ENCODE measurements around the gene ANXA4.
"Not testable (repeated sequence)": the region's sequence is repeated elsewhere in the genome, so short reads cannot be mapped to it uniquely, and the experiment has no call there.

Gene ANXA4

GRCh38 chr2:69754633-69755032, 12.7 kb downstream of the ANXA4 start:
- DNase-seq (ENCODE audit: low spot score) = no peak

DNA sequence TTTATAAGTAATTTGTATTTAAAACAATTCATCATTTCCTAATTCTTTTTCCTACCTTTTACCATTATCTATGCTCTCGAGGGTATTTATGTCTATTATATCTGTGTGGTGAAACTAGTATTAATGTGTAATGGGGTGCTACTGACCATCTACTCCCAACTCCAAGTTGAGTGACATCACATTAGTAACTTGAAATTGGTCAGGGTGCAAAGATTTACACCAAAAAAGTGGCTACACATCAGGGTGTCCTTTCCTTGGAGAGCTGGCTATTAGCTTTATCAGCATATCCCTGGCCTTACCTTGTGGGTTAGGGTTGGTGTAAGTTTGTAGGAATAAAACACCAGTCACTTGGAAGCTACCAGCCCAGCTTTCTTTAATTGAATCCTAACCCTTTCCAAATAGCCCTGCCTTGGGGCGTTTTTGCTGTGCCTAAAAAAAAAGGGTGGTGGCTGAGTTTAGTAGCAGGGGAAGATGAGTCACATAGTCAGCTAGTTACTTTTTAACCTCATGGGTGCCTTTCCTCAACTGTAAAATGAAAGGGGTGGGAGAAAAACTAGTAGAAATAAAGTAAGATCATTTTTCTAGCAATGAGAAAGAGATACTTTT, 14.0 kb downstream of the ANXA4 start:
- peak; percentile 29 for DNase-seq (ENCODE audit: low spot score)

- DNase-seq (ENCODE audit: low spot score) = no peak
These were observed 20.1 kb downstream of the ANXA4 start for GRCh38 chr2:69762025-69762424.

DNA sequence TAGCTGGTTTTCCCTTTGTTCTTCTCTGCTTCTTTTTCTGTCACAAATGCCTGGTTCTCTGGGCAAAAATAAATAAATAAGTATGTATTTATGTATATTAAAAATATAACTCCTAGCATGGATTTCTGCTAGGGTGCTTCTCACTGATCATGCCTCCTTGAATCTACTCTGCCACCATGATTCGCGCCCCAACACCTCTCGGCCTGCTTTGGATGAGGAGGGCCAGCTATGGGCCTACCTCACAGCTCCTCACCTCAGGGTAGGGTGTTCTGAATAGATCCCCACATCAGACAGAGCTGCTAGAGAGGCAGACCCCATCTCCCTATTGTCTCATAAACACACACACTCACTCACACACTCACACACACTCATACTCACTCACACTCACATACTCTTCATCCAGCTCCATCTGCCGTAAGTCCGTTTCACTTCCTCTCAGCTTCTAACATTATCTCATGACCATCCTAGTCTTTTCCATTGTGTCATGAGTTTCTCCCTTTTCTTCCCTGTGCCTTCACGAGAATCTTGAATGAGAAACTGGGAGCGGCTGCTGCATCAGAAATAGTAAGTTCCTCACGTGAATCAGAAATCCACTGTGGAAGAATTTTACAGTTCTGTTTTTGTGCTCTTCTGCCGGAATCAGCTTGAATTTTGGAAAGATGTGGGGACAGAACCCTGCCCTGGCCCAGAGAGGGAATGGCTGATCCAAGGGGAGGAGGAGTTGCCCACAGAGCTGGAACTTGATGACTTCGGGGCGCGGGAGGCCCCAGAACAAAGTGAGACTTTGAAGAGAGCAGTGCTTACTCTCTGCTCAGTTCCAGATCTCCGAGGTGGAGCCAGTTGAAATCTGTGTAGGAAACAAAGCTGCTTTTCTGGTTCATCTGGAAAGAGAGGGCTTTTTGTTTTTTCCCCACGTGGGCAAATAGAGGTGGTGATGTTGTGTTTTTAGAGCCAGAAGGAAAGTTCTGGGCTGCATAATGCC, 20.9 kb downstream of the ANXA4 start:
- DNase-seq (ENCODE audit: low spot score) = no peak

- DNase-seq (ENCODE audit: low spot score) = not testable (repeated sequence)
These were observed 21.9 kb downstream of the ANXA4 start for GRCh38 chr2:69763831-69764230.

DNA sequence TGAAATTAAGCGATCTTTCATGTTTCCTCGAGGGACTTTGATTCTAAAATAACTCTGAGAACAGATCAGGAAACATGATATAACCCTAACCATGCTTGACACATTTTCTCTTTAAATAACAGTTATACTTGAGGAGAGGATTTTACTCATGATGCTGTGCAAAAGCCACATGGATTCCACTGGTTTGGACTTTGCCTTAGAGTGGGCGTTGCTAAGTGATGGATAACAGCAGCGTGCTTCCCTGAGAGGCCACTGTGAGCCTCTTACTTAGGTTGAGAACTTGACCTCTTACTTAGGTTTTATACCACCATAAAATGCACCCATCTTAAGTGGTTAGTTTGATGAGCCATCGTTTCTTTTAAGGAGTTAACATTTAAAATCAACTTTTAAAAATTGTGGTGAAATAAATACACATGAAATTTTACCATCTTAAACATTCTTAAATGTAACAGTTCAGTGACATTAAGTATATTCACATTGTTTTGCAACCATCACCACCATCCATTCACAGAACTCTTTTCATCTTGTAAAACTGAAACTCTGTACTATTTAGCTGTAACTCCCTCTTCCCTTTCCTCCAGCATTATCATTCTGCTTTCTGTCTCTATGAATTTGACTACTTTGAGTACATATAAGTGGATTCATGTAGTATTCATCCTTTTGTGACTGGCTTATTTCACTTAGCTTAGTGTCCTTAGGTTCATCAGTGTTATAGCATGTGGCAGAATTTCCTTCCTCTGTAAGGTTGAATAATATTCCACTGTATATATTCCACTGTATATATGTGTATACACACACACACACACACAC, 22.6 kb downstream of the ANXA4 start:
- DNase-seq (ENCODE audit: low spot score) = no peak

- DNase-seq (ENCODE audit: low spot score) = no peak
These were observed 23.1 kb downstream of the ANXA4 start for GRCh38 chr2:69765096-69765380.

GRCh38 chr2:69766014-69766413, 24.1 kb downstream of the ANXA4 start:
- no peak for DNase-seq (ENCODE audit: low spot score)

- DNase-seq (ENCODE audit: low spot score) = no peak
These were observed 25.1 kb downstream of the ANXA4 start for GRCh38 chr2:69767034-69767433.

- no peak for DNase-seq (ENCODE audit: low spot score)
These were observed 26.3 kb downstream of the ANXA4 start for GRCh38 chr2:69768235-69768634.

DNA sequence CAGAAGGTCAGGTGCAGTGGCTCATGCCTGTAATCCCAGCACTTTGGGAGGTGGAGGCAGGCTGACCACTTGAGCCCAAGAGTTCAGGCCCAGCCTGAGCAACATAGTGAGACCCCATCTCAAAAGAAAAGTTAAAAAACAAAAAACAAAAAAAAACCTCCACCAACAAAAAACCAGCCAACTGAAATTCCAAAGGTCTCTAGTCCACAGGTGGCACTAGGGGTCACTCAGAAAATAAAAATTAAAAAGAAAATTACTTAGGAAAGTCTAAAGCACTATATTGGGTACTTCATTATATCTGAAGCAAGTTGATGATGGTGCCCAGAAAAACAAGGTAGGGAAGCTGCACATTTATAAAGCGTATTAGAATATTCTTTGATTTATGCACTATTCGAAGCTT, 26.9 kb downstream of the ANXA4 start:
- no peak for DNase-seq (ENCODE audit: low spot score)

DNA sequence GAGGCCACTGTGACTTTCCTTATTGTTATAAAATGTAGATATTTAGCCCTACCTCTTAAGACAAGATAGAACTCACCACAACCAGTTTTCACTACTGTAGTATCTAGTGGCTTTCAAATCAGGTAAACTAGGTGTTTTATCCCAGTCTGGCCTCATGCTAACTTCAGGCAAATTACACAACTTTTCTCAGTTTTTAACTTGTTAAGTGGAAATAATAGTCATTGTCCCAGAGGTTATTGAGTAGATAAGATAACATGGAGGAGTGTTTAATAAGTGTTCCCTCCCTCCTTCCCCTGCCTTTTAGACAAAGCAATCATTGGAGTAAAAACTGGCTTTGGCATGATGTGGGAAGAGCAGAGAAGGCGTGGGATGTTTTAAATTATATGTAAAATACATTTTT, 27.3 kb downstream of the ANXA4 start:
- DNase-seq (ENCODE audit: low spot score) = no peak

GRCh38 chr2:69770193-69770702, 28.3 kb downstream of the ANXA4 start:
- peak; percentile 55 for DNase-seq (ENCODE audit: low spot score)

DNA sequence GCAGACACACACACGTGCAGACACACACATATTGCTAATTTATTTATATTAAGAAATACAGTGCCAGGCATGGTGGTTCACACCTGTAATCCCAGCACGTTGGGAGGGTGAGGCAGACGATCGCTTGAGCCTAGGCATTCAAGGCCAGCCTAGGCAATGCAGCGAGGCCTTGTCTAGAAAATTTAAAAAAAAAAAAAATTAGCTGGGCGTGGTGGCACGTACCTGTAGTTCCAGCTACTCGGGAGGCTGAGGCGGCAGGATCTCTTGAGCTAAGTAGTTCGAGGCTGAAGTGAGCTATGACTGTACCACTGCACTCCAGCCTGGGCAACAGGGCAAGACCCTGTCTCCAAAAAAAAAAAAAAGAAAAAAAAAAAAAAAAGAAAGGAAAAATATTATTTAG, 28.8 kb downstream of the ANXA4 start:
- DNase-seq (ENCODE audit: low spot score) = no peak

DNA sequence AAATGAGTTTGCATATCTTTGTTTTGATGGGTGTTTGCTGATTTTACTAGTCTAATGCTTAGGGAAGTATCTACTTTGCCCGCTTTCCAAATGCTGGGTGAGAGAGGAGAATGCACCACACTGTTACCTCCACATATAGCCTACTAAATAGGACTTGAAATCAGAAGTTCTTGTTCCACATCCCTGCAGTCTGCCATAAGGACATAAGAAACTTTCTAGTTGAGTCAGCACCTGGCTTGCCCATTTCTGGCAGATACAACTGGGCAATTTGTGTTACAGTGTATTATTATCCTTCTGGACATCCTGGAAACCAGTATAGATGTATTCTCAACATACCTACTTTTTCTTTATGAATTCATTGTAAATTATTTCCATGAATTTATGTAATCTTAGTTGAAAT, 29.5 kb downstream of the ANXA4 start:
- no peak for DNase-seq (ENCODE audit: low spot score)

- DNase-seq (ENCODE audit: low spot score) = no peak
These were observed 31.3 kb downstream of the ANXA4 start for GRCh38 chr2:69773206-69773605.

- not testable (repeated sequence) for DNase-seq (ENCODE audit: low spot score)
These were observed 32.5 kb downstream of the ANXA4 start for GRCh38 chr2:69774258-69774983.

DNA sequence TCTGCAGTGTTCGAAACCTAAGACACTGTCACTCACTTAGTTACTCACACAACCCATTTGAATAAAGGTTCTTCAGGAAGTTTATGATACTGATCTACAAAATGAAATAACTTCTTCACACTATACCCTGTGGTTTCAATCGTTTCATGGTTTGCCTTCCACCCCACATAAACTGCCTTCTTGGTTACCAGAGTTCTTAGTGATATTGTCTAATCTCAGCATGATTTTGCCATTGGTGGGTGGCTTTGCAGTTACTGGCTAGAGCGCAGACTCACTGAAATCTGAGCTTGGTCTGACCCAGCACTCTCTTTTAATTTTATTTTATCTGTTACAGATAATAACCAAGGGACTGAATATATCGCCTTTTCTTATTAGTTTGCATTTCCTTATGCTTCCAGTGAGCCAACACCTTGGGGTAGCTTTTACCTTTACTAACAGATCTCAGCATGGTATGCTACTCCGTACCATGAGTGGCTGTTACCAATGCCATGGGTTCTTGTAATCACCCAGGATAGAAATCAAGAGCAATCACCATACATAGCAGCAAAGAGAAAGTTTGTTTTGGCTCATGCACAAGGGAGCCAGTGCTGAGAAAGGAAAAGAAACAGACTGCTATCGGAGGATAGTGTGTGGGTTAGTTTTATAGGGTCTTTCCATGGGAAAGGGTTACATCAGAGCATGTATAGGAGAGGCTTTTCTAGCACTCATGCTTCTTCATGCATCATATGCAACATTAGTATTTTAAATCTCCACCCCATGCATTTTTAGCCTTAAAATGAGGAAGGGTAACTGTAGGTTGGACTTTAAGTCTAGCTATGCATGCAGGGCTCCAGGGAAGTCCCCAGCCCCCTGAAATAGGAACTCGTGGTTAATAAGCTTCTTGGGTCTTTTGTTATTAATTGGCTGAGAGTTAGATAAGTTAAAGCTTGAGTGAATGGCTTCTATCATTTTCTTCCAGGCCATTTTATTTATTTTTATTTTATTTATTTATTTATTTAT, 33.3 kb downstream of the ANXA4 start:
- DNase-seq (ENCODE audit: low spot score) = no peak

GRCh38 chr2:69776886-69777785, 35.2 kb downstream of the ANXA4 start:
- DNase-seq (ENCODE audit: low spot score) = no peak

GRCh38 chr2:69777786-69778105, 35.8 kb downstream of the ANXA4 start:
- DNase-seq (ENCODE audit: low spot score) = no peak
